Endothelial cell of umbilical vein (primary cell): ENCODE measurements around the gene NUP153. TPM values are rescaled to one million over a fixed set of nuclear protein-coding genes. Genes with fewer than 3 reads are reported as not detected.
"Not testable (repeated sequence)": the region's sequence is repeated elsewhere in the genome, so short reads cannot be mapped to it uniquely, and the experiment has no call there.

Experiments used
- BruUV-seq: library from RNA; stranded (reverse); fragments of 400-500 nt; replicated peaks from 2 replicates; lab custom pipeline; 2021; lab: Mats Ljungman, UMichigan
- CTCF ChIA-PET: fragments of 300-600, 350-600 bp; sonication (Branson Sonifier 250); formaldehyde crosslinking; loops from one replicate; lab custom pipeline; 2021; ENCODE audit warnings: antibody characterized with exemption, inconsistent platforms; lab: Charles Lee
- POLR2A ChIA-PET: fragments of 300-600, 350-600 bp; sonication (Branson Sonifier 250); formaldehyde crosslinking; loops from one replicate; lab custom pipeline; 2021; ENCODE audit warnings: antibody characterized with exemption, inconsistent platforms; lab: Charles Lee
- DNase-seq: peaks from one replicate; pipeline ENCODE4 v3.0.0-alpha.2; 2011; ENCODE audit warnings: low read depth, low spot score
- FAIRE-seq: peaks from 2 replicates; lab custom pipeline; 2011; peaks lifted over from hg19 to GRCh38; lab: Jason Lieb, UNC
- H2AFZ ChIP-seq: 2 replicates; pipeline ENCODE4 v1.6.0; 2012; ENCODE audit warnings: low read depth, low read length, control low read depth, inconsistent platforms
- H3K27ac ChIP-seq: 2 replicates; pipeline ENCODE4 v1.5.1; 2011; ENCODE audit warnings: low read depth, mild to moderate bottlenecking, control low read depth, low read length, moderate library complexity; ENCODE audit not compliant: insufficient read depth
- H3K27me3 ChIP-seq, 2 experiments: 2 replicates each; pipeline versions ENCODE4 v1.6.0 to v1.6.1; 2011; ENCODE audit warnings: low read length in 2 of 2, mixed read lengths in 1 of 2; ENCODE audit not compliant: control insufficient read depth in 2 of 2, insufficient read depth in 2 of 2
- H3K36me3 ChIP-seq, 2 experiments: 2 replicates in 1 of 2; 3 replicates in 1 of 2; pipeline ENCODE4 v1.5.1; 2011; ENCODE audit warnings: low read length in 2 of 2, mild to moderate bottlenecking in 1 of 2, moderate library complexity in 1 of 2; ENCODE audit not compliant: control insufficient read depth in 2 of 2, insufficient read depth in 2 of 2; ENCODE audit errors: extremely low read depth in 1 of 2
- H3K4me1 ChIP-seq: 3 replicates; pipeline ENCODE4 v1.5.1; 2011; ENCODE audit warnings: mild to moderate bottlenecking, low read length; ENCODE audit not compliant: control insufficient read depth, insufficient read depth; ENCODE audit errors: extremely low read depth
- H3K4me2 ChIP-seq: 2 replicates; pipeline ENCODE4 v1.6.1; 2011; ENCODE audit warnings: low read length, control low read depth, mixed read lengths; ENCODE audit not compliant: insufficient read depth
- H3K4me3 ChIP-seq, 3 experiments: fragments of 200-600 bp in 1 of 3; sonication (generic), shearing (Covaris generic) in 1 of 3; replicated peaks in 1 of 3; 2 replicates each; pipeline ENCODE4 v1.5.1; 2011 to 2016; ENCODE audit warnings: control low read depth in 3 of 3, low read length in 3 of 3, mild to moderate bottlenecking in 2 of 3, inconsistent platforms in 1 of 3, low read depth in 1 of 3, moderate library complexity in 1 of 3; ENCODE audit not compliant: insufficient read depth in 1 of 3
- H3K79me2 ChIP-seq: 2 replicates; pipeline ENCODE4 v1.6.0; 2012; ENCODE audit warnings: low read length, inconsistent platforms; ENCODE audit not compliant: control insufficient read depth, insufficient read depth
- H3K9ac ChIP-seq: replicated peaks from 2 replicates; pipeline ENCODE3; 2011; ENCODE audit warnings: low read length, control low read depth; ENCODE audit not compliant: insufficient read depth; ENCODE audit errors: extremely low read depth
- H3K9me1 ChIP-seq: replicated peaks from 3 replicates; pipeline ENCODE4 v1.6.0; 2011; ENCODE audit warnings: mild to moderate bottlenecking, low read length; ENCODE audit not compliant: control insufficient read depth, insufficient read depth; ENCODE audit errors: extremely low read depth
- H3K9me3 ChIP-seq: replicated peaks from 2 replicates; pipeline ENCODE4 v1.5.1; 2012; ENCODE audit warnings: low read length, inconsistent platforms; ENCODE audit not compliant: control insufficient read depth, insufficient read depth
- H4K20me1 ChIP-seq: replicated peaks from 2 replicates; pipeline ENCODE3; 2011; ENCODE audit warnings: mild to moderate bottlenecking, low read length; ENCODE audit not compliant: control insufficient read depth, insufficient read depth; ENCODE audit errors: extremely low read depth
- CTCF ChIP-seq, 2 donors: IDR thresholded peaks; 1 replicate in 1 of 2; 2 replicates in 1 of 2; pipeline ENCODE4 v1.5.1; 2011; ENCODE audit warnings: low read length in 2 of 2, mild to moderate bottlenecking in 2 of 2, moderate library complexity in 2 of 2, control low read depth in 1 of 2, inconsistent platforms in 1 of 2, low read depth in 1 of 2; ENCODE audit not compliant: insufficient read depth in 1 of 2; ENCODE audit errors: extremely low read depth in 1 of 2
- EZH2 ChIP-seq: IDR thresholded peaks from 2 replicates; pipeline ENCODE4 v1.6.1; 2012; ENCODE audit warnings: borderline replicate concordance, low read depth, mild to moderate bottlenecking, moderate library complexity, low read length, inconsistent platforms; ENCODE audit not compliant: severe bottlenecking
- FOS ChIP-seq: IDR thresholded peaks from 2 replicates; pipeline ENCODE4 v1.6.1; 2011; ENCODE audit warnings: mild to moderate bottlenecking, low read length, moderate library complexity, borderline replicate concordance; ENCODE audit not compliant: insufficient read depth
- GATA2 ChIP-seq: IDR thresholded peaks from 2 replicates; pipeline ENCODE4 v1.7.0; 2011; ENCODE audit warnings: low read depth, mild to moderate bottlenecking, moderate library complexity, mixed read lengths, low read length; ENCODE audit not compliant: insufficient read length, insufficient read depth
- JUN ChIP-seq: IDR thresholded peaks from 2 replicates; pipeline ENCODE4 v1.6.1; 2011; ENCODE audit warnings: borderline replicate concordance, low read depth; ENCODE audit not compliant: insufficient read length, insufficient read depth
- MAX ChIP-seq: IDR thresholded peaks from 2 replicates; pipeline ENCODE4 v1.6.1; 2011; ENCODE audit not compliant: insufficient read depth, insufficient read length
- MYC ChIP-seq: IDR thresholded peaks from one replicate; pipeline ENCODE4 v1.6.1; 2011; ENCODE audit warnings: mild to moderate bottlenecking, low read depth, low read length
- POLR2A ChIP-seq: IDR thresholded peaks from 2 replicates; pipeline ENCODE4 v1.6.1; 2012; ENCODE audit warnings: low read depth, mild to moderate bottlenecking, control low read depth, low read length
- POLR2AphosphoS5 ChIP-seq: IDR thresholded peaks from 2 replicates; pipeline ENCODE4 v1.6.1; 2012; ENCODE audit warnings: low read depth, mild to moderate bottlenecking, control low read depth, low read length, moderate library complexity; ENCODE audit not compliant: insufficient read depth
- dilution Hi-C: fragments of 300-500 bp; cut with MboI; formaldehyde crosslinking; loops from one replicate; pipeline ENCODE4 v1.15.0; 2019; ENCODE audit warnings: low sequenced_read_pairs; ENCODE audit not compliant: extremely low pct_ligation_motif_present
- intact Hi-C: fragments of 100-400 bp; cut with micrococcal nuclease; formaldehyde crosslinking; loops from one replicate; pipeline ENCODE4 v1.10.0; 2022
- polyA plus RNA-seq, 4 experiments: library from polyadenylated mRNA; depleted of rRNA in 3 of 4; stranded (reverse) in 3 of 4; unstranded in 1 of 4; fragments of >200 nt; gene quantifications; 2 replicates each; pipeline versions ENCODE4 v1.2.1 to v1.2.3, GENCODE V29; 2011 to 2012; ENCODE audit warnings: missing spikeins in 1 of 4
- total RNA-seq: library from RNA; stranded (reverse); gene quantifications from 2 replicates; pipeline ENCODE4 v1.2.3, GENCODE V29; 2021

The NUP153 gene
- total and polyA plus RNA-seq, 2 donors (not counting 3 experiments of a cell fraction or from before 2014, with no cell fraction given), result 22.0 to 51.0 TPM

GRCh38 chr6:17754254-17754653 lies 47.5 kb upstream of the NUP153 start:
- H3K36me3 ChIP-seq, result peaks cover 0 to 3% of the 10 kb centered on the region in 2 experiments
- CTCF ChIA-PET, result interaction anchor here (0.6 to 1.6 kb wide), 3 partner anchors 10 to 170 kb away, joined by 3 to 7 read pairs (median 3); no protein-coding TSS in a partner anchor

GRCh38 chr6:17745324-17745723 lies 38.6 kb upstream of the NUP153 start:
- H3K9me1 ChIP-seq, H3K4me2 ChIP-seq, intact Hi-C loops, CTCF ChIA-PET, H3K9ac ChIP-seq, H3K4me1 ChIP-seq, dilution Hi-C loops, H2AFZ ChIP-seq, FAIRE-seq, H3K27me3 ChIP-seq, DNase-seq, H3K36me3 ChIP-seq, BruUV-seq, H3K4me3 ChIP-seq, H3K9me3 ChIP-seq, H3K79me2 ChIP-seq, H4K20me1 ChIP-seq, H3K27ac ChIP-seq: not testable (repeated sequence)
- POLR2A ChIA-PET, result interaction anchor here (0.6 kb wide), 1 partner anchor 74 kb away, joined by 3 read pairs; no protein-coding TSS in a partner anchor

More at GRCh38 chr6:17754254-17754653, 47.5 kb upstream of the NUP153 start:
- Histone ChIP-seq H4K20me1 (no peaks in the 10 kb centered on the region), H3K27ac (no peak overlapping the region), H3K27me3 (no peaks in the 10 kb centered on the region), H3K9me1 (no peaks in the 10 kb centered on the region), H3K4me2 (no peak overlapping the region), H3K9me3 (no peaks in the 10 kb centered on the region), H3K79me2 (no peaks in the 10 kb centered on the region), H3K9ac (no peak overlapping the region), H3K4me3 (no peak overlapping the region), H3K4me1 (no peaks in the 10 kb centered on the region), H2AFZ (no peak overlapping the region)
- intact Hi-C loops, result no loop called here
- FAIRE-seq (no peak), DNase-seq (no peak)
- dilution Hi-C loops, result no loop called here
- TF ChIP-seq POLR2AphosphoS5 (no peak), GATA2 (no peak), EZH2 (no peak), CTCF (IDR thresholded peaks at IDR 0.05; ENCODE audit: extremely low read depth in 1 of 2, insufficient read depth in 1 of 2, low read depth in 1 of 2, low read length in 2 of 2) (no peak), POLR2A (no peak), MYC (no peak), MAX (no peak), FOS (no peak), JUN (no peak)
- POLR2A ChIA-PET, result no interaction called here
- no TSS peak for BruUV-seq
